Transverse colon (tissue), 3 donors: ENCODE measurements around the gene SAP30BP.

Experiments used
- EP300 ChIP-seq: sonication (generic); formaldehyde crosslinking; IDR thresholded peaks from one replicate; pipeline ENCODE4 v1.6.1; 2017; ENCODE audit warnings: antibody characterized with exemption, low read depth
- POLR2A ChIP-seq: fragments of 450-650 bp; IDR thresholded peaks from one replicate; pipeline ENCODE4 v1.6.1; 2016; ENCODE audit warnings: antibody characterized with exemption, mild to moderate bottlenecking, moderate library complexity
- TF ChIP-seq, protein P1 (sequence below), 5 experiments: fragments of 200-600 bp in 3 of 5; fragments of 450-650 bp in 2 of 5; sonication (generic) in 3 of 5; IDR thresholded peaks; 1 replicate in 2 of 5; 2 replicates in 3 of 5; pipeline ENCODE4 v1.5.1; 2016 to 2017; ENCODE audit warnings: antibody characterized with exemption in 5 of 5, inconsistent platforms in 3 of 5, mild to moderate bottlenecking in 2 of 5, moderate library complexity in 1 of 5

DNA sequence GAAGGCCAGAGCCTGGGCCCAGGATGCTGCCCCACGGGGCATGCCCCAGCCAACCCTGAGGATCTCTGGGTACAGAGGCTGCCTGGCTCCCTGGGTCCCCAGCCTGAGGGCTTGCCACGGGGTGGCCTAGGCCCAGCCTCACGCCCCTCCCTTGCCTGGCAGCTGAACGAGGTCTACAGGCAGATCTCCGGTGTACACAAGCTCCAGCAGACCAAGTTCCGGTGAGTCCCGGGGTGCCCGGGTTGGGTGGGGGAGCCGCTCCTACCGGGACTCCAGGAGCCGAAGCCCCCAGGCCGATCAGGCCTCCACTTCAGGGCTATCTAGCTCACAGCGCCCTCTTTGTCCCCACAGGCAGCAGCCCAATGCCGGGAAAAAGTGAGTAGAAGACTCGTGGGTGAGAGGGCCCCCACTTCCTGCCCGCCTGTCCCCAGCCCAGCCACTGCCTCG, 73.5 kb downstream of the SAP30BP start:
- TF ChIP-seq, protein P1, sequence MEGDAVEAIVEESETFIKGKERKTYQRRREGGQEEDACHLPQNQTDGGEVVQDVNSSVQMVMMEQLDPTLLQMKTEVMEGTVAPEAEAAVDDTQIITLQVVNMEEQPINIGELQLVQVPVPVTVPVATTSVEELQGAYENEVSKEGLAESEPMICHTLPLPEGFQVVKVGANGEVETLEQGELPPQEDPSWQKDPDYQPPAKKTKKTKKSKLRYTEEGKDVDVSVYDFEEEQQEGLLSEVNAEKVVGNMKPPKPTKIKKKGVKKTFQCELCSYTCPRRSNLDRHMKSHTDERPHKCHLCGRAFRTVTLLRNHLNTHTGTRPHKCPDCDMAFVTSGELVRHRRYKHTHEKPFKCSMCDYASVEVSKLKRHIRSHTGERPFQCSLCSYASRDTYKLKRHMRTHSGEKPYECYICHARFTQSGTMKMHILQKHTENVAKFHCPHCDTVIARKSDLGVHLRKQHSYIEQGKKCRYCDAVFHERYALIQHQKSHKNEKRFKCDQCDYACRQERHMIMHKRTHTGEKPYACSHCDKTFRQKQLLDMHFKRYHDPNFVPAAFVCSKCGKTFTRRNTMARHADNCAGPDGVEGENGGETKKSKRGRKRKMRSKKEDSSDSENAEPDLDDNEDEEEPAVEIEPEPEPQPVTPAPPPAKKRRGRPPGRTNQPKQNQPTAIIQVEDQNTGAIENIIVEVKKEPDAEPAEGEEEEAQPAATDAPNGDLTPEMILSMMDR (IDR thresholded peaks at IDR 0.05): no peak
- TF ChIP-seq EP300 (no peak), POLR2A (no peak)
